Measurements from ENCODE around the gene DTNB. TPM values are rescaled to one million over a fixed set of nuclear protein-coding genes. Genes with fewer than 3 reads are reported as not detected.

DTNB gene
- total RNA-seq, 1 experiment from 2014 or later = 25.1 TPM

DNA sequence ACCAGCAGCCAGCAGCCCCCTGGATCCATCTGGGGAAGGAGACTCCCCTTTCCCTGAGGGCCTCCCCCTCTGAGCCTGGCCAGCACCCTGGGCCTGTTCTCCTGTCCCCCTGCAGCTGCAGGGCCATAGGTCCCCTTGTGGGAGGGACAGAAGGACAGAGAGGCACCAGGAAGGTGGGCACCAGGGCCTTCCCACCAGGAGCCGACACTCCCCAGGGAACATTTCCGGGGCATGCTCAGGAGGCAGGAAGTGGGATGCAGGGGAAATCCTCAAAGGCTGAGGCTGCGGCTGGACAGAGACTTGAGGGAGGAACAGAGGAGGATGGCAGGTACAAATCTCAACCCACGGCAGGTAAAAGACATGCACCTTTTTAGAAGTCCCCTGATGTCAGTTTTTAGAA is 317.3 kb downstream of the DTNB start:
- DNase-seq = no peak
- H3K27me3 ChIP-seq = no peaks in the 10 kb centered on the region
- no peak overlapping the region for H3K27ac ChIP-seq
- H3K9me3 ChIP-seq (replicated peaks) = no peaks in the 10 kb centered on the region
- H3K4me1 ChIP-seq = peaks cover 3% of the 10 kb centered on the region
- H3K36me3 ChIP-seq = no peaks in the 10 kb centered on the region
- H3K4me3 ChIP-seq = no peak overlapping the region

DNA sequence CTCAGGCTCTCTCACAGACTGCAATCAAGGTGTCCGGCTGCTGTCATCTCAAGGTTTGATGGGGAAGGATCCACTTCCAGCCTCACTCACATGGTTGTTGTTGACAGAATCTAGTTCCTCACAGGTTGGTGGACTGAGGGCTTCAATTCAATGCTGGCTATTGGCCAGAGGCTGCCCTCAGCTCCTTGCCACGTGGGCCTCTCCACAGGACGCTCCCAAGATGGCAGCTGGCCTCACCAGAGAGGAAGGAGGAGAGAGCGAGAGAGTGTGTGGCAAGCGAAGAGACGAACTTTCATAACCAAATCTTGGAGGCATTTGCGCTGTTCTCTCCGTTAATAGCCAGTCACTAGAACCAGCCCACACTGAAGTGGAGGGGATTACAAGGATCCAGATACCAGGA is 318.1 kb downstream of the DTNB start:
- Histone ChIP-seq H3K27me3 (no peaks in the 10 kb centered on the region), H3K36me3 (no peaks in the 10 kb centered on the region), H3K27ac (no peak overlapping the region), H3K4me1 (peaks cover 3% of the 10 kb centered on the region), H3K4me3 (no peak overlapping the region), H3K9me3 (replicated peaks) (no peaks in the 10 kb centered on the region)
- no peak for DNase-seq

DNA sequence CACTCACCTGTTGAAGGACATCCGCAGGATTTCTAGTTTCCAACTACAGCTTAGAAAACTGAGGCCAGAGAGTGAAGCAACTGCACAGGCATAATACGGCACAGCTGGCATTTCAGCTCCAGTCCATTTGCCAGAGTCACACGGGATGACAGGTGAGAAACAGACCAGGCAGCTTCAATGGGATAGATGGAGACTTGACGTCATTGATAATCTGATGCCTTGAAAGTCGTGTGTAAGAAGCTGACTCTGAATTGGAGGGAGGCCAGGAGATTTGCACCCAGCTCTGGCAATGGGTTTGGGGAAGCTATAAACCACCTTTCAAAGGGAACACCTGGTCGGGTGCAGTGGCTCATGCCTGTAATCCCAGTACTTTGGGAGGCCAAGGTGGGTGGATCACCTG is 319.3 kb downstream of the DTNB start:
- no peak overlapping the region for H3K27ac ChIP-seq
- H3K27me3 ChIP-seq = no peaks in the 10 kb centered on the region

DNA sequence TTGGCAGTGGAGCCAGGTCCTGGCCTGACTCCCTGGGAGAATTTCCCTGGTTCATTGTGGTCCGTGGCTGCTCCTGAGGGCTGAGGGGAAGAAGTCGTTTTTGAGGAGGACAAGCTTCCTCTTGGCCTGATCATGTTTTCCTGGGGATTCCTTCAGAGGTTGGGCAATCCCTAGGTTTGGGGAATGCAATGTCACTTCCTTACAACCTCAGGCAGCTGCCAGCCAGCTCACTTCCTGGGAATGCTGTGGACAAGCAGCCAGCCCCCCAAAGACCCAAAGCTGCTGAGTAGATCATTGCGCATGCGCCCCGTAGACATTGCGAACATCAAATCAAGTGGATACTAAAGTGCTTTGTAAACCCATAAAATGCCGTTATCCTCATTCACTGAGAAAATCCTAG is 324.0 kb downstream of the DTNB start:
- peak; percentile 58 to 63 for DNase-seq
- H3K27ac ChIP-seq = peak overlapping the region; percentile 6; the same call in 1 of the 2 replicates

More for the DNA sequence above, 319.3 kb downstream of the DTNB start:
- no peaks in the 10 kb centered on the region for H3K36me3 ChIP-seq
- H3K4me3 ChIP-seq = no peak overlapping the region
- no peaks in the 10 kb centered on the region for H3K9me3 ChIP-seq (replicated peaks)
- peak; percentile 46 to 77 for DNase-seq
- peaks cover 11% of the 10 kb centered on the region for H3K4me1 ChIP-seq

DNA sequence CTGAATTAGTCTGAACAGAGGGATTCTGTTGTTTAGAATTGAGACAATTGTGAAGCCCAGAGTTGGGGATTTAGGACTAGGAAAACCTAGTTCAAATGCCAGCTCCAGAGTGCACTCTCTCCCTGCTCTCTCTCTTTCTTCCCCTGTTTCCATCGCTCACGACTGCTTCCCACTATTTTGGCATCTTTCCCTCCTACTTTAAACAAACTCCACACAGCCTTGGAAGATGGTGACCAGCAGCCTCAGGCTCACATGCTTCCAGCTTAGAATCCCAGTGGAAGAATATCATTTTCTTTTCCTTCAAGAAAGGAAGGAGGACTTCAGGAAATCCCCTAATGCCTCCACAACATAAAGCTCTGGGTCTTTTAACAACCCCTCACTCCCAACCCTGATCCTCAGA is 325.5 kb downstream of the DTNB start:
- no peak for DNase-seq
- Histone ChIP-seq H3K27ac (no peak overlapping the region), H3K4me3 (no peak overlapping the region), H3K4me1 (peaks cover 13% of the 10 kb centered on the region), H3K36me3 (no peaks in the 10 kb centered on the region), H3K27me3 (no peaks in the 10 kb centered on the region), H3K9me3 (replicated peaks) (no peaks in the 10 kb centered on the region)

More for the DNA sequence above, 324.0 kb downstream of the DTNB start:
- H3K36me3 ChIP-seq = no peaks in the 10 kb centered on the region
- H3K27me3 ChIP-seq = no peaks in the 10 kb centered on the region
- H3K9me3 ChIP-seq (replicated peaks) = no peaks in the 10 kb centered on the region
- peaks cover 16% of the 10 kb centered on the region for H3K4me1 ChIP-seq
- H3K4me3 ChIP-seq = no peak overlapping the region

DNA sequence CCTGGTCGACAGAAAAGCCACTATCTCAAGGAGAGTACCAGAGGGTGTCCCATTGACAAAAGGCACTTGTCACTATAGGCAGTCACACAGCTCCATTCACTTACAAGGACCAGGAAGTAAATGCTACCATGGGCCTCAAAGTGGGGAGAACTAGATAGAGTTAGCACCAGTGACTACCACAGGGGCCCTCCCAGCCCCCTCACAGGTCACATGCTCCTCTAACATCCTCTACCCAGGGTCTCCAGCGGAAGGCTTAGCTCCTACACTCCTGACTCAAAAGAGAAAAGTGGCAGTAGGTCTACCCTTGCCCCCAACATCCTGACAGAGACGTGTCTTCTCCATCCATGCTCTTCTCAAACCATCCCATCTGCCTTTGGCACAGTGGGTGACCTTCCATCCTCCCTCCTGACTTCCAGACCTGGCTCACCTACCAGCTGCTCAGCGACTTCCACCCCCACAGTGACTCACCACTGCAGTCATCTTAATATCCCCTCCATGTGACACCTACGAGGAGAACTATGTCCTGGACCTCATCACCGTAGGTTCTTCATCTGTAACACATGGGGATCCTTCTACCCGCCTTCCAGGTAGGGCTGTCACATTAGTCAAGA is 326.1 kb downstream of the DTNB start:
- H3K4me3 ChIP-seq = no peak overlapping the region
- no peaks in the 10 kb centered on the region for H3K27me3 ChIP-seq
- H3K4me1 ChIP-seq = peaks cover 13% of the 10 kb centered on the region
- no peak for DNase-seq
- H3K36me3 ChIP-seq = no peaks in the 10 kb centered on the region
- no peaks in the 10 kb centered on the region for H3K9me3 ChIP-seq (replicated peaks)
- no peak overlapping the region for H3K27ac ChIP-seq

DNA sequence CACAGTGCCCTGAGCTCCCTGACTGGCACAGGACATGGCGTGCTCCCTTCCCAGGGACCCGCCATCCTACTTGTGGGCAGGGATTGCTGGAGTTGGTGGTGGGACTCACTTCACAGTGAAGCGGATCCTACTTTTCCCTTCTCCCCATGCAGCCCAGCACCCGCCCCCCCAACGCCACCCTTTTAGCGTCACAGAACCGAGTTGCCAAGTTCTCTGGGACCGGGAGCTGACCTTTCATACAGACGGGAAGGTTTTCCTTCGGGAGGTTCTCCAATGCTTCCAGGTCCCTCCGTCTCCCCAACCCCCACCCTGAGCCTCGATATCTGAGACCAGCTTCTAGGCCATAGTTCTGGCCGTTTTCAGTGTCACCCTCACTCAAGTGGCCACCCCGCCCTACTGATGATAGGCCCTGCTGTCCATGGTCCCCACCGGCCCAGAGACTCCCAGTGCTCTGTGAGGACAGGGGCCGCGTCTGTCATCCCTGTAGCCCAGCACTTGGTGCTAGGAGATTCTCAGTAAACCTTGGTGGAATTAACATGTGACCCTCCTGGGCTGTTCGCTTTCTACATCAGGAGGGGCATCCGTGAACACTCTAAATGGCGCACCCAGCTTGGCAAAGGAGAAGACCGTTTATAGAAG is 330.1 kb downstream of the DTNB start:
- H3K4me3 ChIP-seq = no peak overlapping the region
- H3K9me3 ChIP-seq (replicated peaks) = no peaks in the 10 kb centered on the region
- H3K36me3 ChIP-seq = peaks cover 2% of the 10 kb centered on the region; the same call in 1 of the 2 replicates
- no peak overlapping the region for H3K27ac ChIP-seq
- H3K4me1 ChIP-seq = peaks cover 9% of the 10 kb centered on the region; the same call in 1 of the 2 replicates
- H3K27me3 ChIP-seq = no peaks in the 10 kb centered on the region
- no peak for DNase-seq

DNA sequence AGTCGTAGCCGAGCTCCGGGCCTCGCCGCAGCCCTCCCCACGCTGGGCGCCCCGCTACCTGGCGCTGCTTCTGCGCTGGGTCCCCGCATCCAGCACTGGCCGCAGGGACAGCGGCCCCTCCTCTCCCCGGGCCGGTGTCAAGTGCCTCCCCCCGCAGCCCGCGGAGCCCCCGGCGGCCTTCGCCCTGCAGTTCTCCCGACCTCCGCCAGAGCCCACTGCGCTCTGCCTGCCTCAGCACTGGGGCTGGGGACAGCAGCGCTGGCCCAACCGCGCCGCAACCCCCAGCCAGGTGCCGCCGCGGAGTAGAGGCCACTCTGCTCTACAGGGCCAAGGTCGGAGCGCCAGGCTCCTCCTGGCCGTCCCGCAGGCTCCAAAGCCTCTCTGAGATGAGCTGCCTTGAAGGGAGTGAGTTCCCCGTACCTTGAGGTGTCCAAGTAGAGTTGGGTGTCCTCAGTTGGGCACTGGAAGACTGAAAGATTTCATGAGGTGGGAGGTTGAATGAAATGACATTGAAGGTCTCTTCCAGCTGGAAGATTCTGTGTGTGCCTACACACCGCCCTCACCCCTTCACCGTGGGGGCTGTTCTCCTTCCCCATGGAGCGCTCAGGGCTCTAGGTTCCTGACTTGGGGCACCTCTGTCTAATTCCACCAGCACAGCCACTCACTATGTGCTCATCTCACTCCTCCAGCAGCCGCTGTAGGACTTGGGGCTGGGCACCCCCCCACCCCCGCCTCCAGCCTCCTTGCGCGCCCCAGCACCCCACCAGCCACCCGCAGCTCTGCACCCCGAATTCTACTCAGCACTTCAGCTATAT is 330.8 kb downstream of the DTNB start:
- peak overlapping the region; percentile 66 for H3K4me3 ChIP-seq
- DNase-seq = peak; percentile 92 to 93
- H3K27me3 ChIP-seq = no peaks in the 10 kb centered on the region
- H3K27ac ChIP-seq = no peak overlapping the region
- peaks cover 9% of the 10 kb centered on the region; the same call in 1 of the 2 replicates for H3K4me1 ChIP-seq
- H3K9me3 ChIP-seq (replicated peaks) = no peaks in the 10 kb centered on the region
- peaks cover 2% of the 10 kb centered on the region; the same call in 1 of the 2 replicates for H3K36me3 ChIP-seq

DNA sequence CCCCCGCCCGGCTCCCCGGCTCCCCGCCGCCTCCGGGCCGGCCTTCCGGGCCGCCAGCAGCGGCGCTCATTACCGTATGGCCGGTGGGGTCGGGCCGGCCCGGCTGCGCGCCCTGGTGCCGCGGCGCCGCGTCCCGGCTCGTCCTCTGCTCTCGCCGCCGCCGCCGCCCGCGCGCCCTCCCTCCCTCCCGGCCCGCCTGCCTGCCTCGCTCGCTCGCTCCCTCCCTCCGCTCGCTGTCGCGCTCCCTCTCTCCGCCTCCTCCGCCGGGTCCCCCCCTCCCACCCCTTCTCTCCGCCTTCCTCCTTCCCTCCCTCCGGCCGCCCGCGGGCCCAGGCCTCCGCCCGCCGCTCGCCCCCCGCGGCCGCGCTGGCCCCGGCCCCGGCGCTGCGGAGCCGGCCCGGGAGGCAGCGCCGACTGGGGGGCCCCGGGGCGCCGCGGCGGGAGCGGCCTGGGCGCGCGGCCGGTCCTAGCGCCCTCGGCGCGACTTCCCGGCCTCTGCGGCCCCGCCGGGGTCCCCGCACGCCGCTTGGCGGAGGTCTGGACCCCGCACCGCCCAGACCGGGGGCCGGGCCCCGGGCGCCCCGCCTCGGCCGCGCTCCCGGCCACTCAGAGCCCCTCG is 331.5 kb downstream of the DTNB start, which contains the start of gene DNMT3A:
Gene DNMT3A, minus strand, starts transcription at position 173 of the 619 bp plus-strand sequence. CDS start 27,941 bp downstream, outside the sequence.
- H3K9me3 ChIP-seq (replicated peaks) = no peaks in the 10 kb centered on the region
- no peak within 1 kb of the TSS for H3K27ac ChIP-seq
- peak; percentile 75 to 77 for DNase-seq
- peak within 1 kb of the TSS; percentile 66 for H3K4me3 ChIP-seq
- peaks cover 2% of the 10 kb centered on the region; the same call in 1 of the 2 replicates for H3K36me3 ChIP-seq
- peaks cover 9% of the 10 kb centered on the region; the same call in 1 of the 2 replicates for H3K4me1 ChIP-seq
- no peaks in the 10 kb centered on the region for H3K27me3 ChIP-seq

DNA sequence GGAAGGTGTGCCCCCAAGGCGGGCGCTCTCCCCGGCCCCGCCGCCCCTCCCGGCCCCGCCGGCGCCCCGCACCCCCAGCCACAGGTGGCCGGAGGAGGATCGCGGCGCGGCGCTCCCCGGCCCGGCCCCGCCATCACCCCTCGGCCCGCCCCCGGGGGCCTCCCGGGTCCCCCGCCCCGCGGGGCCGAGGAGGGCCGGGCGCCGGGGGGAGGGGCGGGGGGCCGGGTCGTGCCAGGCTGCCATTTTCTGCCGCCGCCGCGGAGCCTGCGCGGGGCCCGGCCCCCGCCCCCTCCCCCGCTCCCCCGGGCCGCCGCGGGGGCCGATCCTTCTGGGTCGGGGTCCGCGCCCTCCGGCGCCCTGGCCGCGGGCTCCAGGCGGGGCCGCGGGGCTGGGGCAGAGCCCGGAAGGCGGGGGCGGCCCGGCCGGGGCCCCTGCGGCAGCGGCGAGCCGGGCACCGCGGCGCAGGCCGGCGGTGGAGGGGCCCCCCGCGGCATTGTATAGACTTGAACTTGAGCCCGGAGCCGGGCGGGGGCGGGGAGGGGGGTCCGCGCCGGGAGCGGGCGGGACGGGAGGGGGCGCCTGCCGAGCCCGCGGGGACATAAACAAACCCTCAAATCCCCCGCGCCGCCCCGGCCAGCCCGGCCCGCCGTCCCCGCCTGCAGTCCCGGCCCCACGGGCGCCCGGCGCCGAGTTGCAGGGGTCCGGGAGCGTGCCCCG is 332.2 kb downstream of the DTNB start:
- Histone ChIP-seq H3K4me1 (peaks cover 10% of the 10 kb centered on the region; the same call in 1 of the 2 replicates), H3K27ac (no peak overlapping the region), H3K9me3 (replicated peaks) (no peaks in the 10 kb centered on the region), H3K27me3 (no peaks in the 10 kb centered on the region), H3K36me3 (peaks cover 2% of the 10 kb centered on the region; the same call in 1 of the 2 replicates), H3K4me3 (peak overlapping the region; percentile 65)
- DNase-seq = peak; percentile 47 to 60

DNA sequence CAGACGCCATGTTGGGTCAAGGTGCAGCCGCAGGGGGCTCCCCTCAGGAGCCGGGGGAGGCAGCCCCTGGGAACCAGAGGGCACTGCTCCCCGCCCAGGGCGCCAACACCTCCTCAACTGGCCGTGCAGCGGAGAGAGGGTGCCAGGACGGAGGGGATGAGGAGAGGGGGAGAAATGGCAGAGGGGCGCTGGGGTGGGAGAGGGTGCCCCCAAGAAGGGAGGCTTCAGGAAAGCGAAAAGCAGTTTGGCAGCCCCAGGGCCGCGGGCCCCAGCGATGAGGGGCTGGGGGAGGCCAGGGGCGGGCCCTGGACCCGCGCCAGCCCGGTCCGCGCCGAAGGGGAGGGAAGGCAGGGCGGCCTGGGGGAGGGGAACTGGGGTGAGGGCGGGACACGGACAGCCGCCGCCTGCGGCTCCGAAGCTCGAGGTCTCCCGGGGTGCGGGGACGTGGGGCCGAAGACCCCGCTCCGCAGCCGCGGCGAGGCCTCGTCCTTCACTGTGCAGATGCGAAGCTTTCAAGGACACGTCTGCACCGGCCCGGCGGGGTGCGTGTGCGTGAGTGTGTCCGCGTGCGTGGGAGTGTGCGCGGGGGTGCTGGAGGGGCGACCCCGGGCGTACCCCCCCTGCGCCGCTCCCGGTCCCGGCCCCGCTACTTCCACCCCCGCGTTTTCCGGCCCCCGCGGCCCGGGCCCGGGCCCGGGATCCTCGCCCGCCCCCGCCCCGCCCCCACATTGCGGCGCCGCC is 333.0 kb downstream of the DTNB start:
- H3K4me1 ChIP-seq = peaks cover 12% of the 10 kb centered on the region; the same call in 1 of the 2 replicates
- H3K27ac ChIP-seq = peak overlapping the region; percentile 37; the same call in 1 of the 2 replicates

DNA sequence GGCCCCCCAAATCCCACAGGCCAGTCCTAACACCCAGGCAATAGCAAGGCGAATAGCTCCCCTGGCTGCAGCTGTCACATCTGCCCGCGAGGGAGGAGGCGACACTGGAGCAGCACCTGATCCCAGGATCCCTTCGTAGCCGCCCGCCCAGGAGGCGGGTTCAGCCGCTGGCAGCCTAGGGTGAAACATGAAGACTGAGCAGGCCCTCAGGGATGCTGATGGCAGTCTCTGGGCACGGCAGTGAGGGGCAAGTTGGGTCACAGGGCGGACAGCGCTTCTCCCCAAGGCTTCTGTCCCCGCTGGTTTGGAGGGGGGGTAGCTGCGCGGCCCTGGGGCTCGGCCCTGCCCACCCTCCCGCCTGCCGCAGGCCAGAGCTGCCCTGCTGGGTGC is 333.6 kb downstream of the DTNB start:
- Histone ChIP-seq H3K4me3 (peak overlapping the region; percentile 65), H3K27ac (0 out of 2 replicates have a peak overlapping the region, but pooled peaks have one; percentile 37), H3K4me1 (peaks cover 12% of the 10 kb centered on the region; the same call in 1 of the 2 replicates)

More for the DNA sequence above, 333.0 kb downstream of the DTNB start:
- Histone ChIP-seq H3K9me3 (replicated peaks) (no peaks in the 10 kb centered on the region), H3K36me3 (peaks cover 2% of the 10 kb centered on the region; the same call in 1 of the 2 replicates), H3K4me3 (peak overlapping the region; percentile 65), H3K27me3 (no peaks in the 10 kb centered on the region)
- peak; percentile 69 to 71 for DNase-seq

DNA sequence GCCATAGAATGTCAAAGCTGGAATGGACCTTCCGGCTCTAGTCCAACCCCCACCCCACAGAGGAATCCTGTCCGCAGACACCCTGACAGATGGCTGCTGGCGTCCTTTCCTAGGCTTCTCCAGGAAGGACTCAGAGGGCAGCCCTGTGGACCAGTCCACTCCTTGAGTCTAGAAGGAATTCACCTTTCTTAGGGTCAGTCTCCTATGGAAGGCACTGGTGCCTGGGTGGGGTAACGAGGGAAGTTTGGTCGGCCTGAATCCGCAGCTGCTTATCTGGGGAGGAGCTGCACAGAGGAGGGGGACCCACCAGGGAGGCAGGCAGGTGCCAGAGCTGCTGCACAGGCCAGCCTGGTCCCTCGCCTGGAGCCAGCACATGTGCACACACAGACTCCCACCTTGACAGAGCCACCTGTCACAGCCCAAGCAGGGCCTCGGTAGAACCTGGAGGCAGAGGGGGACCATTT is 334.1 kb downstream of the DTNB start:
- peaks cover 12% of the 10 kb centered on the region; the same call in 1 of the 2 replicates for H3K4me1 ChIP-seq
- no peak overlapping the region for H3K4me3 ChIP-seq
- no peaks in the 10 kb centered on the region for H3K9me3 ChIP-seq (replicated peaks)
- peaks cover 2% of the 10 kb centered on the region; the same call in 1 of the 2 replicates for H3K36me3 ChIP-seq
- DNase-seq = no peak
- H3K27ac ChIP-seq = no peak overlapping the region
- no peaks in the 10 kb centered on the region for H3K27me3 ChIP-seq

More for the DNA sequence above, 333.6 kb downstream of the DTNB start:
- H3K36me3 ChIP-seq = peaks cover 2% of the 10 kb centered on the region; the same call in 1 of the 2 replicates
- H3K9me3 ChIP-seq (replicated peaks) = no peaks in the 10 kb centered on the region
- peak; percentile 77 to 84 for DNase-seq
- H3K27me3 ChIP-seq = no peaks in the 10 kb centered on the region

Data from SJCRH30 (cell line).